SK-N-SH (cell line): ENCODE results near the gene ARL9. TPM values are rescaled to one million over a fixed set of nuclear protein-coding genes. Genes with fewer than 3 reads are reported as not detected.

Source experiments
- CTCF ChIA-PET: fragments of 300-600, 350-600 bp; formaldehyde crosslinking; extraction: SDS; loops from one replicate; lab custom pipeline; 2021; lab: Yijun Ruan, JAX
- POLR2A ChIA-PET: fragments of 350-600 bp; sonication (Branson Sonifier 250); formaldehyde crosslinking; extraction: SDS; loops from one replicate; lab custom pipeline; 2020; ENCODE audit warnings: antibody characterized with exemption, inconsistent platforms; lab: Yijun Ruan, JAX
- DNase-seq: peaks from one replicate; pipeline ENCODE4 v3.0.0; 2012
- H2AFZ ChIP-seq: fragments of 200-600 bp; sonication (generic); 2 replicates; pipeline ENCODE4 v1.8.1; 2016; ENCODE audit warnings: antibody characterized with exemption, mild to moderate bottlenecking, low read depth
- H3F3A ChIP-seq: fragments of 200-600 bp; sonication (generic); replicated peaks from 2 replicates; pipeline ENCODE3; 2016; ENCODE audit warnings: antibody characterized with exemption, mild to moderate bottlenecking; ENCODE audit not compliant: insufficient read depth
- H3K27ac ChIP-seq, 2 experiments: fragments of 200-500 bp in 1 of 2; fragments of 200-600 bp in 1 of 2; sonication (Bioruptor generic) in 1 of 2; sonication (generic), shearing (Covaris generic) in 1 of 2; 2 replicates each; pipeline versions ENCODE4 v1.5.1 to v1.6.1; 2014 to 2016; ENCODE audit warnings: low read depth in 2 of 2, inconsistent platforms in 1 of 2, low read length in 1 of 2, mild to moderate bottlenecking in 1 of 2, mixed read lengths in 1 of 2
- H3K27me3 ChIP-seq: fragments of 200-600 bp; sonication (generic), shearing (Covaris generic); 2 replicates; pipeline ENCODE4 v1.6.1; 2016; ENCODE audit warnings: mixed run types; ENCODE audit not compliant: insufficient read depth
- H3K36me3 ChIP-seq, 2 experiments: fragments of 200-500 bp in 1 of 2; fragments of 200-600 bp in 1 of 2; sonication (Bioruptor generic) in 1 of 2; sonication (generic) in 1 of 2; replicated peaks in 1 of 2; 2 replicates each; pipeline versions ENCODE3 to v1.5.1; 2014 to 2016; ENCODE audit warnings: low read length in 1 of 2, mild to moderate bottlenecking in 1 of 2; ENCODE audit not compliant: insufficient read depth in 2 of 2, control insufficient read depth in 1 of 2
- H3K4me1 ChIP-seq, 2 experiments: fragments of 200-500 bp in 1 of 2; fragments of 200-600 bp in 1 of 2; sonication (Bioruptor generic) in 1 of 2; sonication (generic), shearing (Covaris generic) in 1 of 2; 2 replicates each; pipeline versions ENCODE4 v1.5.1 to v1.6.1; 2014 to 2016; ENCODE audit warnings: low read depth in 1 of 2, low read length in 1 of 2, mixed run types in 1 of 2; ENCODE audit not compliant: insufficient read depth in 2 of 2, control insufficient read depth in 1 of 2
- H3K4me2 ChIP-seq: fragments of 200-600 bp; sonication (generic), shearing (Covaris generic); 2 replicates; pipeline ENCODE4 v1.6.1; 2017; ENCODE audit warnings: mixed run types
- H3K4me3 ChIP-seq, 2 experiments: fragments of 200-500 bp in 1 of 2; fragments of 200-600 bp in 1 of 2; sonication (Bioruptor generic) in 1 of 2; sonication (generic), shearing (Covaris generic) in 1 of 2; 2 replicates each; pipeline versions ENCODE4 v1.5.1 to v1.8.1; 2014 to 2016; ENCODE audit warnings: low read depth in 2 of 2, inconsistent platforms in 1 of 2, low read length in 1 of 2, mild to moderate bottlenecking in 1 of 2, mixed read lengths in 1 of 2, moderate library complexity in 1 of 2
- H3K79me2 ChIP-seq: fragments of 200-600 bp; sonication (generic); 2 replicates; pipeline ENCODE4 v1.8.1; 2017; ENCODE audit warnings: mild to moderate bottlenecking; ENCODE audit not compliant: insufficient read depth
- H3K9ac ChIP-seq: fragments of 200-600 bp; sonication (generic); 2 replicates; pipeline ENCODE4 v1.6.1; 2017; ENCODE audit warnings: mixed run types
- H3K9me2 ChIP-seq: fragments of 200-600 bp; sonication (generic); 2 replicates; pipeline ENCODE4 v1.6.1; 2017; ENCODE audit warnings: mixed run types
- H3K9me3 ChIP-seq: fragments of 200-600 bp; sonication (generic); 2 replicates; pipeline ENCODE4 v1.6.1; 2017; ENCODE audit warnings: mixed run types, mild to moderate bottlenecking, moderate library complexity
- H4K20me1 ChIP-seq: fragments of 200-600 bp; sonication (generic); 2 replicates; pipeline ENCODE4 v1.6.1; 2017; ENCODE audit warnings: mild to moderate bottlenecking, mixed run types; ENCODE audit not compliant: insufficient read depth
- CHD2 ChIP-seq: fragments of 150-350 bp; IDR thresholded peaks from 2 replicates; pipeline ENCODE4 v1.6.1; 2018; ENCODE audit warnings: low read length; ENCODE audit not compliant: partially characterized antibody
- ELF1 ChIP-seq: IDR thresholded peaks from 2 replicates; pipeline ENCODE4 v1.4.0; 2012
- EP300 ChIP-seq, 2 experiments: IDR thresholded peaks; 2 replicates each; pipeline versions ENCODE4 v1.4.0 to v1.6.1; 2012; ENCODE audit warnings: borderline replicate concordance in 1 of 2, low read depth in 1 of 2, low read length in 1 of 2
- EZH2phosphoT487 ChIP-seq: fragments of 200-600 bp; sonication (generic); IDR thresholded peaks from 2 replicates; pipeline ENCODE4 v1.6.1; 2017; ENCODE audit warnings: low read depth, mixed run types, mild to moderate bottlenecking, antibody characterized with exemption, moderate library complexity, borderline replicate concordance
- FOSL2 ChIP-seq: IDR thresholded peaks from 2 replicates; pipeline ENCODE4 v1.4.0; 2012; ENCODE audit warnings: low read depth, mild to moderate bottlenecking, moderate library complexity, borderline replicate concordance
- FOXM1 ChIP-seq: IDR thresholded peaks from 2 replicates; pipeline ENCODE4 v1.4.0; 2012; ENCODE audit warnings: low read depth, mild to moderate bottlenecking
- GABPA ChIP-seq: IDR thresholded peaks from 2 replicates; pipeline ENCODE4 v1.4.0; 2012; ENCODE audit warnings: low read depth, mild to moderate bottlenecking
- GATA2 ChIP-seq: sonication (generic); formaldehyde crosslinking; IDR thresholded peaks from 2 replicates; pipeline ENCODE4 v1.5.0; 2020; ENCODE audit warnings: mild to moderate bottlenecking, missing genetic modification reagents
- JUND ChIP-seq: IDR thresholded peaks from 2 replicates; pipeline ENCODE4 v1.4.0; 2012
- MEF2A ChIP-seq: IDR thresholded peaks from 2 replicates; pipeline ENCODE4 v1.4.0; 2012; ENCODE audit warnings: low read depth, borderline replicate concordance
- MXI1 ChIP-seq: IDR thresholded peaks from 2 replicates; pipeline ENCODE4 v1.6.1; 2012; ENCODE audit warnings: mild to moderate bottlenecking, low read depth, low read length, improper control_type of control experiment
- NFIC ChIP-seq: IDR thresholded peaks from 2 replicates; pipeline ENCODE4 v1.4.0; 2012; ENCODE audit warnings: borderline replicate concordance
- RAD21 ChIP-seq: IDR thresholded peaks from 2 replicates; pipeline ENCODE4 v1.6.1; 2012; ENCODE audit warnings: mild to moderate bottlenecking, low read length
- RCOR1 ChIP-seq: fragments of 150-350 bp; IDR thresholded peaks from 2 replicates; pipeline ENCODE4 v1.6.1; 2017; ENCODE audit warnings: antibody characterized with exemption, low read length
- SIN3A ChIP-seq: IDR thresholded peaks from 2 replicates; pipeline ENCODE4 v1.6.1; 2012; ENCODE audit warnings: low read depth, mild to moderate bottlenecking, low read length, moderate library complexity, borderline replicate concordance
- SMC3 ChIP-seq: IDR thresholded peaks from 2 replicates; pipeline ENCODE4 v1.6.1; 2012; ENCODE audit warnings: low read depth, low read length, improper control_type of control experiment
- TAF1 ChIP-seq: IDR thresholded peaks from 2 replicates; pipeline ENCODE4 v1.6.1; 2012; ENCODE audit warnings: low read depth, mild to moderate bottlenecking, low read length, moderate library complexity, borderline replicate concordance
- YY1 ChIP-seq: IDR thresholded peaks from 2 replicates; pipeline ENCODE4 v1.4.0; 2012; ENCODE audit warnings: low read depth, mild to moderate bottlenecking
- WGBS: methylation state at CpG from one replicate; pipeline ENCODE4 v1.1.6; 2017; ENCODE audit warnings: low lambda C conversion rate; 5-methylcytosine and 5-hydroxymethylcytosine counted together
- polyA plus RNA-seq, 3 experiments: library from polyadenylated mRNA; depleted of rRNA; stranded (reverse); fragments of >200 nt; gene quantifications; 2 replicates each; pipeline ENCODE4 v1.2.3, GENCODE V29; 2012
- TF ChIP-seq, protein P1 (sequence below): IDR thresholded peaks from 2 replicates; pipeline ENCODE4 v1.4.0; 2012; ENCODE audit warnings: low read depth
- TF ChIP-seq, protein P2 (sequence below): IDR thresholded peaks from 2 replicates; pipeline ENCODE4; 2012
- TF ChIP-seq, protein P3 (sequence below): fragments of 150-350 bp; IDR thresholded peaks from 2 replicates; pipeline ENCODE4 v1.6.1; 2017; ENCODE audit warnings: antibody characterized with exemption, low read length, low read depth, borderline replicate concordance
- TF ChIP-seq, protein P4 (sequence below): fragments of 150-350 bp; IDR thresholded peaks from 2 replicates; pipeline ENCODE4 v1.6.1; 2016; ENCODE audit warnings: mild to moderate bottlenecking, low read depth, low read length
- TF ChIP-seq, protein P5 (sequence below): IDR thresholded peaks from 2 replicates; pipeline ENCODE4 v1.4.0; 2012; ENCODE audit warnings: low read depth, borderline replicate concordance

Gene ARL9
- polyA plus RNA-seq, 1 of the 3 experiments (the other 2 are of a cell fraction), result not detected

DNA sequence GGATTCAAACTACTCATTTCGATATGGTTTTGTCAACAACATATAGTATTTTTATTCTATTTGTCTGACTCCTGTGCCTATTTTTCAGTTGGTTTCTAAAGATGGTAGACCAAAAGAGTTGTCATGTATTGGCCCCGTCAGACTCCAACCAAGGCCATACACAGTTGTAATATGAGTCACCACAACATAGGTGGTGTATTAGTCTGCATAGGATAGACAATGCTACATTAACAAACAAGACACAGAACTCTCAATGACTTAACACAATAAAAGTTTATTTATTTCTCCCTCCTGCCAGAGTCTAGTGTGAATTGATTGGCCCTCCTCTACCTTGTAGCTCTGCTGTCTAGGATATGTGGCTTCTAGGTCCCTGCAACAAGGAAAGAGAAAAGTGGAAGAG, 45.9 kb downstream of the ARL9 start (continued):
- TF ChIP-seq MXI1 (no peak), TAF1 (no peak)

DNA sequence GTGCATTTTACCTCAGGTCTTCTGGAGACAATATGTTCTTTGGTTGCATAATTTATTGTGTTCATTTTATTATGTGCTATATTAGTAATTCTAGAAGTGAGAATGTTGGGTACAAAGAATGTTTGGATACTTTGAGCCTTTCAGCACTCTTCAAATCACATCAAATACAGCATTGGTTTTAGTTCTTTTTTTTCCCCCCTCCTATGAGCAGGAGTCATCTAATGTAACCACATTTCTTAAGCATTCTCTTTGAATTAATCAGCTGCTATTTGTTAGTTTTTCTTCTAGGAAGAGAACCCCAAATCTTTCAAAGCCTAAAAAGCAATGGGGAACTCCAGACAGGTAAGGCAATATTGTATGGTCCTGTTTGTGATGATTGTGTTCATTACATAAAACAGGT, 46.7 kb downstream of the ARL9 start:
- DNase-seq, result no peak
- TF ChIP-seq TAF1 (no peak), MXI1 (no peak), GATA2 (CRISPR knock-in tag) (no peak), ELF1 (no peak), YY1 (no peak), SMC3 (no peak), RAD21 (no peak), GABPA (no peak), FOSL2 (no peak), NFIC (no peak), CHD2 (no peak), RCOR1 (no peak), SIN3A (no peak), MEF2A (no peak)
- TF ChIP-seq, protein P1, sequence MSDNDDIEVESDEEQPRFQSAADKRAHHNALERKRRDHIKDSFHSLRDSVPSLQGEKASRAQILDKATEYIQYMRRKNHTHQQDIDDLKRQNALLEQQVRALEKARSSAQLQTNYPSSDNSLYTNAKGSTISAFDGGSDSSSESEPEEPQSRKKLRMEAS, result no peak
- TF ChIP-seq, protein P2, sequence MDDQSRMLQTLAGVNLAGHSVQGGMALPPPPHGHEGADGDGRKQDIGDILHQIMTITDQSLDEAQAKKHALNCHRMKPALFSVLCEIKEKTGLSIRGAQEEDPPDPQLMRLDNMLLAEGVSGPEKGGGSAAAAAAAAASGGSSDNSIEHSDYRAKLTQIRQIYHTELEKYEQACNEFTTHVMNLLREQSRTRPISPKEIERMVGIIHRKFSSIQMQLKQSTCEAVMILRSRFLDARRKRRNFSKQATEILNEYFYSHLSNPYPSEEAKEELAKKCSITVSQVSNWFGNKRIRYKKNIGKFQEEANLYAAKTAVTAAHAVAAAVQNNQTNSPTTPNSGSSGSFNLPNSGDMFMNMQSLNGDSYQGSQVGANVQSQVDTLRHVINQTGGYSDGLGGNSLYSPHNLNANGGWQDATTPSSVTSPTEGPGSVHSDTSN, result no peak
- Histone ChIP-seq H3F3A (no peaks in the 10 kb centered on the region), H2AFZ (no peak overlapping the region), H3K9ac (no peak overlapping the region), H4K20me1 (no peaks in the 10 kb centered on the region), H3K4me1 (no peaks in the 10 kb centered on the region), H3K9me3 (no peaks in the 10 kb centered on the region), H3K4me3 (no peak overlapping the region), H3K79me2 (no peaks in the 10 kb centered on the region), H3K27me3 (no peaks in the 10 kb centered on the region; the same call in 1 of the 2 replicates), H3K27ac (no peak overlapping the region), H3K36me3 (no peaks in the 10 kb centered on the region), H3K9me2 (no peaks in the 10 kb centered on the region), H3K4me2 (no peak overlapping the region)
- CTCF ChIA-PET, result no interaction called here
- POLR2A ChIA-PET, result no interaction called here

DNA sequence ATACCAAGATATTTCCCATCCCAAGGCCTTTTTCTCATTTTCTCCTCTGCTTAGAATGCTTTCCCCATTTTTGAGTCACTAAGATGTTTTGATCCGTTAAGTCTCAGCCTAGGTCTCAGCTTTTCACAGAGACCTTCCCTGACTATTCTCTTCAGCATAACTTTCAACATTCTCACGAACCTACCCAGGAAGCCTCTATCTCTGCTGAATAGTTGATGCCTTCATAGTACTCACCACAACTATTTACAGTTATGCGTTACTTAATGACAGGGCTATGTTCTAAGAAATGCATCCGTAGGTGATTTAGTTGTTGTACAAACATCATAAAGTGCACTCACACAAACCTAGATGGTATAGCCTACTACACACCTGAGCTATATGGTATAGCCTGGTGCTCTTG, 64.5 kb downstream of the ARL9 start:
- Histone ChIP-seq H3K9ac (no peak overlapping the region), H3K4me3 (no peak overlapping the region), H3K4me2 (no peak overlapping the region), H3K79me2 (no peaks in the 10 kb centered on the region; the same call in 1 of the 2 replicates), H3K4me1 (no peaks in the 10 kb centered on the region), H3K9me3 (no peaks in the 10 kb centered on the region), H3K9me2 (no peaks in the 10 kb centered on the region), H3F3A (no peaks in the 10 kb centered on the region), H3K27me3 (no peaks in the 10 kb centered on the region), H3K27ac (no peak overlapping the region), H4K20me1 (no peaks in the 10 kb centered on the region), H2AFZ (no peak overlapping the region), H3K36me3 (no peaks in the 10 kb centered on the region)
- ChIA-PET CTCF (interaction anchor here (0.8 to 1.0 kb wide), 2 partner anchors 25 to 49 kb away, joined by 3 read pairs; no protein-coding TSS in a partner anchor), POLR2A (no interaction called here)
- DNase-seq, result no peak
- TF ChIP-seq FOSL2, result no peak
- TF ChIP-seq MEF2A, result no peak
- no peak for TF ChIP-seq EP300 (IDR thresholded peaks at IDR 0.05; ENCODE audit: borderline replicate concordance in 1 of 2, low read depth in 1 of 2, low read length in 1 of 2)
- no peak for TF ChIP-seq SIN3A
- no peak for TF ChIP-seq CHD2
- TF ChIP-seq GATA2 (CRISPR knock-in tag), result no peak
- TF ChIP-seq, protein P3, sequence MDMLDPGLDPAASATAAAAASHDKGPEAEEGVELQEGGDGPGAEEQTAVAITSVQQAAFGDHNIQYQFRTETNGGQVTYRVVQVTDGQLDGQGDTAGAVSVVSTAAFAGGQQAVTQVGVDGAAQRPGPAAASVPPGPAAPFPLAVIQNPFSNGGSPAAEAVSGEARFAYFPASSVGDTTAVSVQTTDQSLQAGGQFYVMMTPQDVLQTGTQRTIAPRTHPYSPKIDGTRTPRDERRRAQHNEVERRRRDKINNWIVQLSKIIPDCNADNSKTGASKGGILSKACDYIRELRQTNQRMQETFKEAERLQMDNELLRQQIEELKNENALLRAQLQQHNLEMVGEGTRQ, result no peak
- TF ChIP-seq SMC3, result no peak
- no peak for TF ChIP-seq EZH2phosphoT487
- no peak for TF ChIP-seq FOXM1
- no peak for TF ChIP-seq JUND
- TF ChIP-seq, protein P4, sequence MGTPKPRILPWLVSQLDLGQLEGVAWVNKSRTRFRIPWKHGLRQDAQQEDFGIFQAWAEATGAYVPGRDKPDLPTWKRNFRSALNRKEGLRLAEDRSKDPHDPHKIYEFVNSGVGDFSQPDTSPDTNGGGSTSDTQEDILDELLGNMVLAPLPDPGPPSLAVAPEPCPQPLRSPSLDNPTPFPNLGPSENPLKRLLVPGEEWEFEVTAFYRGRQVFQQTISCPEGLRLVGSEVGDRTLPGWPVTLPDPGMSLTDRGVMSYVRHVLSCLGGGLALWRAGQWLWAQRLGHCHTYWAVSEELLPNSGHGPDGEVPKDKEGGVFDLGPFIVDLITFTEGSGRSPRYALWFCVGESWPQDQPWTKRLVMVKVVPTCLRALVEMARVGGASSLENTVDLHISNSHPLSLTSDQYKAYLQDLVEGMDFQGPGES, result no peak
- no peak for TF ChIP-seq ELF1
- TF ChIP-seq, protein P5, sequence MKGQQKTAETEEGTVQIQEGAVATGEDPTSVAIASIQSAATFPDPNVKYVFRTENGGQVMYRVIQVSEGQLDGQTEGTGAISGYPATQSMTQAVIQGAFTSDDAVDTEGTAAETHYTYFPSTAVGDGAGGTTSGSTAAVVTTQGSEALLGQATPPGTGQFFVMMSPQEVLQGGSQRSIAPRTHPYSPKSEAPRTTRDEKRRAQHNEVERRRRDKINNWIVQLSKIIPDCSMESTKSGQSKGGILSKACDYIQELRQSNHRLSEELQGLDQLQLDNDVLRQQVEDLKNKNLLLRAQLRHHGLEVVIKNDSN, result no peak
- TF ChIP-seq, protein P1, result no peak
- TF ChIP-seq GABPA, result no peak
- 77% methylated on average over 4 of the region's 4 CpGs for WGBS
